Measurements from ENCODE around the gene SLMAP. TPM values are rescaled to one million over a fixed set of nuclear protein-coding genes. Genes with fewer than 3 reads are reported as not detected.

SLMAP gene
- total and polyA plus RNA-seq, 2 of the 13 experiments (the other 11 are each of a cell fraction or from before 2014, with no cell fraction given): 24.0 to 48.3 TPM

- TF ChIP-seq ZSCAN9 (CRISPR knock-in tag; IDR thresholded peaks at IDR 0.05; ENCODE audit: borderline replicate concordance): 0 out of 2 replicates have a peak, but pooled peaks have one; percentile 18
- TF ChIP-seq, protein P1, sequence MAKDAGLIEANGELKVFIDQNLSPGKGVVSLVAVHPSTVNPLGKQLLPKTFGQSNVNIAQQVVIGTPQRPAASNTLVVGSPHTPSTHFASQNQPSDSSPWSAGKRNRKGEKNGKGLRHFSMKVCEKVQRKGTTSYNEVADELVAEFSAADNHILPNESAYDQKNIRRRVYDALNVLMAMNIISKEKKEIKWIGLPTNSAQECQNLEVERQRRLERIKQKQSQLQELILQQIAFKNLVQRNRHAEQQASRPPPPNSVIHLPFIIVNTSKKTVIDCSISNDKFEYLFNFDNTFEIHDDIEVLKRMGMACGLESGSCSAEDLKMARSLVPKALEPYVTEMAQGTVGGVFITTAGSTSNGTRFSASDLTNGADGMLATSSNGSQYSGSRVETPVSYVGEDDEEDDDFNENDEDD (CRISPR knock-in tag; IDR thresholded peaks at IDR 0.05; ENCODE audit: borderline replicate concordance): no peak
- peak; percentile 44 for TF ChIP-seq HOXA3 (CRISPR knock-in tag; IDR thresholded peaks at IDR 0.05)
- TF ChIP-seq, protein P2, sequence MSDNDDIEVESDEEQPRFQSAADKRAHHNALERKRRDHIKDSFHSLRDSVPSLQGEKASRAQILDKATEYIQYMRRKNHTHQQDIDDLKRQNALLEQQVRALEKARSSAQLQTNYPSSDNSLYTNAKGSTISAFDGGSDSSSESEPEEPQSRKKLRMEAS (IDR thresholded peaks at IDR 0.05): peak; percentile 60; the same call in 1 of the 2 replicates
- TF ChIP-seq ZNF281 (CRISPR knock-in tag; IDR thresholded peaks at IDR 0.05; ENCODE audit: borderline replicate concordance): peak; percentile 85; the same call in 1 of the 2 replicates
- peak; percentile 87 for TF ChIP-seq RXRA (CRISPR knock-in tag; IDR thresholded peaks at IDR 0.05)
- TF ChIP-seq DPF2 (CRISPR knock-in tag; IDR thresholded peaks at IDR 0.05; ENCODE audit: borderline replicate concordance, low read depth): peak; percentile 48; the same call in 1 of the 2 replicates
- TF ChIP-seq ZNF614 (CRISPR knock-in tag; IDR thresholded peaks at IDR 0.05; ENCODE audit: borderline replicate concordance): peak; percentile 57; the same call in 1 of the 2 replicates
- TF ChIP-seq MED1 (CRISPR knock-in tag; IDR thresholded peaks at IDR 0.05): peak; percentile 59; the same call in 1 of the 2 replicates
- TF ChIP-seq, protein P3, sequence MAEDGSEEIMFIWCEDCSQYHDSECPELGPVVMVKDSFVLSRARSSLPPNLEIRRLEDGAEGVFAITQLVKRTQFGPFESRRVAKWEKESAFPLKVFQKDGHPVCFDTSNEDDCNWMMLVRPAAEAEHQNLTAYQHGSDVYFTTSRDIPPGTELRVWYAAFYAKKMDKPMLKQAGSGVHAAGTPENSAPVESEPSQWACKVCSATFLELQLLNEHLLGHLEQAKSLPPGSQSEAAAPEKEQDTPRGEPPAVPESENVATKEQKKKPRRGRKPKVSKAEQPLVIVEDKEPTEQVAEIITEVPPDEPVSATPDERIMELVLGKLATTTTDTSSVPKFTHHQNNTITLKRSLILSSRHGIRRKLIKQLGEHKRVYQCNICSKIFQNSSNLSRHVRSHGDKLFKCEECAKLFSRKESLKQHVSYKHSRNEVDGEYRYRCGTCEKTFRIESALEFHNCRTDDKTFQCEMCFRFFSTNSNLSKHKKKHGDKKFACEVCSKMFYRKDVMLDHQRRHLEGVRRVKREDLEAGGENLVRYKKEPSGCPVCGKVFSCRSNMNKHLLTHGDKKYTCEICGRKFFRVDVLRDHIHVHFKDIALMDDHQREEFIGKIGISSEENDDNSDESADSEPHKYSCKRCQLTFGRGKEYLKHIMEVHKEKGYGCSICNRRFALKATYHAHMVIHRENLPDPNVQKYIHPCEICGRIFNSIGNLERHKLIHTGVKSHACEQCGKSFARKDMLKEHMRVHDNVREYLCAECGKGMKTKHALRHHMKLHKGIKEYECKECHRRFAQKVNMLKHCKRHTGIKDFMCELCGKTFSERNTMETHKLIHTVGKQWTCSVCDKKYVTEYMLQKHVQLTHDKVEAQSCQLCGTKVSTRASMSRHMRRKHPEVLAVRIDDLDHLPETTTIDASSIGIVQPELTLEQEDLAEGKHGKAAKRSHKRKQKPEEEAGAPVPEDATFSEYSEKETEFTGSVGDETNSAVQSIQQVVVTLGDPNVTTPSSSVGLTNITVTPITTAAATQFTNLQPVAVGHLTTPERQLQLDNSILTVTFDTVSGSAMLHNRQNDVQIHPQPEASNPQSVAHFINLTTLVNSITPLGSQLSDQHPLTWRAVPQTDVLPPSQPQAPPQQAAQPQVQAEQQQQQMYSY (CRISPR knock-in tag; IDR thresholded peaks at IDR 0.05): no peak
- peak; percentile 62; the same call in 1 of the 2 replicates for TF ChIP-seq SAP130 (CRISPR knock-in tag; IDR thresholded peaks at IDR 0.05; ENCODE audit: low read depth)
- TF ChIP-seq, protein P4, sequence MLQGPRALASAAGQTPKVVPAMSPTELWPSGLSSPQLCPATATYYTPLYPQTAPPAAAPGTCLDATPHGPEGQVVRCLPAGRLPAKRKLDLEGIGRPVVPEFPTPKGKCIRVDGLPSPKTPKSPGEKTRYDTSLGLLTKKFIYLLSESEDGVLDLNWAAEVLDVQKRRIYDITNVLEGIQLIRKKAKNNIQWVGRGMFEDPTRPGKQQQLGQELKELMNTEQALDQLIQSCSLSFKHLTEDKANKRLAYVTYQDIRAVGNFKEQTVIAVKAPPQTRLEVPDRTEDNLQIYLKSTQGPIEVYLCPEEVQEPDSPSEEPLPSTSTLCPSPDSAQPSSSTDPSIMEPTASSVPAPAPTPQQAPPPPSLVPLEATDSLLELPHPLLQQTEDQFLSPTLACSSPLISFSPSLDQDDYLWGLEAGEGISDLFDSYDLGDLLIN (CRISPR knock-in tag; IDR thresholded peaks at IDR 0.05; ENCODE audit: borderline replicate concordance): no peak
- no peak for TF ChIP-seq ZSCAN20 (CRISPR knock-in tag; IDR thresholded peaks at IDR 0.05; ENCODE audit: borderline replicate concordance)
- 0 out of 2 replicates have a peak, but pooled peaks have one; percentile 50 for TF ChIP-seq RFXANK (CRISPR knock-in tag; IDR thresholded peaks at IDR 0.05)
- 0 out of 2 replicates have a peak, but pooled peaks have one; percentile 55 for TF ChIP-seq ZSCAN31 (CRISPR knock-in tag; IDR thresholded peaks at IDR 0.05; ENCODE audit: low read depth)
- 0 out of 2 replicates have a peak, but pooled peaks have one; percentile 61 for TF ChIP-seq HOXD1 (CRISPR knock-in tag; IDR thresholded peaks at IDR 0.05)
- TF ChIP-seq MAZ (IDR thresholded peaks at IDR 0.05; ENCODE audit: borderline replicate concordance, low read depth, low read length): no peak
- TF ChIP-seq MAZ (CRISPR knock-in tag; IDR thresholded peaks at IDR 0.05; ENCODE audit: low read depth): 0 out of 2 replicates have a peak, but pooled peaks have one; percentile 37
- peak; percentile 38; the same call in 1 of the 2 replicates for TF ChIP-seq BRD4 (CRISPR knock-in tag; IDR thresholded peaks at IDR 0.05)
- TF ChIP-seq ESRRA (CRISPR knock-in tag; IDR thresholded peaks at IDR 0.05; ENCODE audit: low read depth): 0 out of 2 replicates have a peak, but pooled peaks have one; percentile 37
Observed at GRCh38 chr3:57948781-57949242, 192.7 kb downstream of the SLMAP start (continued).
